Activated naive CD8-positive, alpha-beta T cell treated with anti-CD3 and anti-CD28 coated beads for 36 hours (primary cell): Measurements from ENCODE around the gene ZNF750. TPM values are rescaled to one million over a fixed set of nuclear protein-coding genes. Genes with fewer than 3 reads are reported as not detected.

Experiments used
- DNase-seq: peaks from one replicate; pipeline ENCODE4 v3.0.0; 2021
- H3K27ac Mint-ChIP-seq: one replicate; pipeline ENCODE4 v1.8.0; 2022; ENCODE audit warnings: mild to moderate bottlenecking, moderate library complexity, mixed read lengths
- H3K27me3 Mint-ChIP-seq: one replicate; pipeline ENCODE4 v1.8.0; 2022; ENCODE audit warnings: mild to moderate bottlenecking, mixed read lengths
- H3K36me3 Mint-ChIP-seq: one replicate; pipeline ENCODE4 v1.8.0; 2021; ENCODE audit warnings: mild to moderate bottlenecking, mixed read lengths
- H3K4me1 Mint-ChIP-seq: one replicate; pipeline ENCODE4 v1.8.0; 2021; ENCODE audit warnings: mixed read lengths
- H3K4me3 Mint-ChIP-seq: one replicate; pipeline ENCODE4 v1.8.0; 2022; ENCODE audit warnings: mild to moderate bottlenecking, moderate library complexity, mixed read lengths
- H3K9me3 Mint-ChIP-seq: one replicate; pipeline ENCODE4 v1.8.0; 2022; ENCODE audit warnings: mixed read lengths
- total RNA-seq, 2 experiments: library from RNA; stranded (reverse); gene quantifications; one replicate each; pipeline ENCODE4 v1.2.3, GENCODE V29; 2021

The ZNF750 gene
- total RNA-seq, 2 experiments from 2014 or later, result not detected

- Mint-ChIP-seq H3K27ac (no peak overlapping the region), H3K4me1 (peaks cover 4% of the 10 kb centered on the region), H3K27me3 (no peaks in the 10 kb centered on the region), H3K36me3 (peaks cover 13% of the 10 kb centered on the region), H3K9me3 (no peaks in the 10 kb centered on the region), H3K4me3 (no peak overlapping the region)
- no peak for DNase-seq
These were observed 33.2 kb downstream of the ZNF750 start for GRCh38 chr17:82806645-82807044.

GRCh38 chr17:82805823-82806222 lies 34.0 kb downstream of the ZNF750 start:
- Mint-ChIP-seq H3K4me1 (peaks cover 4% of the 10 kb centered on the region), H3K4me3 (no peak overlapping the region), H3K9me3 (peaks cover 3% of the 10 kb centered on the region), H3K27ac (no peak overlapping the region), H3K27me3 (no peaks in the 10 kb centered on the region), H3K36me3 (peaks cover 18% of the 10 kb centered on the region)
- DNase-seq, result no peak

DNA sequence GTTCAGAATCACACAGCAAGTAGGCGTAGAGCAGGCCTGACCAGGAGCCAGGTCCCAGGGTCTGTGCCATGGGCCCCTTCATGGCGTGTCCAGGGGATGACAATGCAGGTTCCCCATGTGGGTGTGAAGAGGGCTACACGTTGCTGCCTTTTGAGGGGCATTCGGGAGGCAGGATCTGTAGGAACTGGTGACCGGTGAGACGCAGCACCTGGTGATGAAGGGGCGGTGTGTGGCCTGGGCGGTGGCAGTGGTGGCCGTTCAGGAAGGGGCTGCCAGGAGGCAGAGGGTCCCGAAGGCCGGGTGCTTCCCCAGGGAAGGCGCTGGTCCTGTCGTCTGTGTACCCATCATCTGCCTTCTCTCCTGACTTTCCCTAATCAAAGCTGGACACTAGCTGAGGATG lies 34.6 kb downstream of the ZNF750 start:
- Mint-ChIP-seq H3K36me3 (peaks cover 19% of the 10 kb centered on the region), H3K27me3 (no peaks in the 10 kb centered on the region), H3K4me3 (no peak overlapping the region), H3K4me1 (peaks cover 4% of the 10 kb centered on the region), H3K27ac (no peak overlapping the region), H3K9me3 (peaks cover 3% of the 10 kb centered on the region)
- DNase-seq, result no peak

GRCh38 chr17:82804442-82805191 lies 35.2 kb downstream of the ZNF750 start:
- Mint-ChIP-seq H3K9me3 (peaks cover 3% of the 10 kb centered on the region), H3K27me3 (no peaks in the 10 kb centered on the region), H3K4me3 (no peak overlapping the region), H3K36me3 (peaks cover 24% of the 10 kb centered on the region), H3K4me1 (peaks cover 4% of the 10 kb centered on the region), H3K27ac (no peak overlapping the region)
- no peak for DNase-seq

DNA sequence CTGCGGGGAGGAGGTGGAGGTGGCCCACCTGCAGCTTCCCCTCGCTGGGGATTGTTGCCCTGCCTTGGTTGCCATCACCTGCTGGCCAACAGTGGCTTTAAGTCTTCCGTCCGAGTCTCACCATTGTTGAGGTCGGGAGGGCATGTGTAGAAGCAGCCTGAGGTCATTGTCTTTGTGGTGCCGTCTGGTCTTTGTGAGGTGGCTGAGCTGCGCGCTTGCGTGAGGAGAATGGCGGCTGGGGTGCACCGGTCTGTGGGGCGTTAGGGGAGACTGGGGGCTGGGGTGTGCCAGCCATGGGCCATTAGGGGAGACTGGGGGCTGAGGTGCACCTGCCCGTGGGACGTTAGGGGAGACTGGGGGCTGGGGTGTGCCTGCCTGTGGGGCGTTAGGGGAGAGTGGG lies 36.2 kb downstream of the ZNF750 start:
- no peak overlapping the region for H3K27ac Mint-ChIP-seq
- H3K36me3 Mint-ChIP-seq, result peaks cover 25% of the 10 kb centered on the region
- H3K4me1 Mint-ChIP-seq, result peaks cover 4% of the 10 kb centered on the region
- peaks cover 3% of the 10 kb centered on the region for H3K9me3 Mint-ChIP-seq
- no peak overlapping the region for H3K4me3 Mint-ChIP-seq
- H3K27me3 Mint-ChIP-seq, result no peaks in the 10 kb centered on the region
- DNase-seq, result no peak

DNA sequence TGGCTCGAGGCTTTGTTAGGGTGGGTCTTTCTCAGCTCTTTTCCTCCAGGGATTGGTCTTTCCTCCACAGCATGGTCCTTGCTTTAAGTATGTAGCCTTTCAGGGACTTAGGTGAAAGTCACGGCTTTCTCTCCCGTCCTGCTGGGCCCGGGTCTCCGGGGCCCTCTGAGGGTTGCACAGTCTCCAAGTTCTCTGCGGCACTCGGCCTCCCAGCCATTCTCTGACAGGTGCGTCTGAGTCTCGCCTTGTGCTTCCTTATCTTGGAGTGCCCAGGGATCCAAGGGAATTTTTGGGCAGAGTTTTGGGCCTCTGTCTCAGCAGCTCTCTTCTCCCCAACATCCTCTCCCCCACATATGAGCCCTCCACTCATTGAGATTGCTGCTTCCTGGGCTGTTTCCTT lies 36.6 kb downstream of the ZNF750 start:
- Mint-ChIP-seq H3K27me3 (no peaks in the 10 kb centered on the region), H3K36me3 (peaks cover 28% of the 10 kb centered on the region), H3K4me3 (no peak overlapping the region), H3K4me1 (peaks cover 4% of the 10 kb centered on the region), H3K27ac (no peak overlapping the region), H3K9me3 (peaks cover 3% of the 10 kb centered on the region)
- no peak for DNase-seq

GRCh38 chr17:82802075-82802780 lies 37.6 kb downstream of the ZNF750 start:
- Mint-ChIP-seq H3K4me1 (peaks cover 4% of the 10 kb centered on the region), H3K9me3 (peaks cover 3% of the 10 kb centered on the region), H3K27me3 (no peaks in the 10 kb centered on the region), H3K27ac (no peak overlapping the region), H3K36me3 (peaks cover 28% of the 10 kb centered on the region), H3K4me3 (no peak overlapping the region)
- no peak for DNase-seq

DNA sequence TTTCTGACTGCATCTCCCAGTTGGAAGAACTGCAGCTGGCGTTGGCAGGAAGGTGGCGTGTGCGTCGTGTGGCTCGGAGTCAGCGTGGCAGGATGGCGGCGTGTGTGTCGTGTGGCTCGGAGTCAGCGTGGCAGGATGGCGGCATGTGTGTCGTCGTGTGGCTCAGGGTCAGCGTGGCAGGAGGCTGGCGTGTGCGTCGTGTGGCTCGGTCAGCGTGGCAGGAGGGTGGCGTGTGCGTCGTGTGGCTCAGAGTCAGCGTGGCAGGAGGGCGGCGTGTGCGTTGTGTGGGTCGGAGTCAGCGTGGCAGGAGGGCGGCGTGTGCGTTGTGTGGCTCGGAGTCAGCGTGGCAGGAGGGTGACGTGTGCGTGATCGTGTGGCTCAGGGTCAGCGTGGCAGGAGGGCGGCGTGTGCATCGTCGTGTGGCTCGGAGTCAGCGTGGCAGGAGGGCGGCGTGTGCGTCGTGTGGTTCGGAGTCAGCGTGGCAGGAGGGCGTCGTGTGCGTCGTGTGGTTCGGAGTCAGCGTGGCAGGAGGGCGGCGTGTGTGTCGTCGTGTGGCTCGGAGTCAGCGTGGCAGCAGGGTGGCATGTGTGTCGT lies 38.3 kb downstream of the ZNF750 start:
- H3K27ac Mint-ChIP-seq, result no peak overlapping the region
- peaks cover 3% of the 10 kb centered on the region for H3K9me3 Mint-ChIP-seq
- DNase-seq, result no peak
- peaks cover 4% of the 10 kb centered on the region for H3K4me1 Mint-ChIP-seq
- no peaks in the 10 kb centered on the region for H3K27me3 Mint-ChIP-seq
- H3K4me3 Mint-ChIP-seq, result no peak overlapping the region
- H3K36me3 Mint-ChIP-seq, result peaks cover 28% of the 10 kb centered on the region

DNA sequence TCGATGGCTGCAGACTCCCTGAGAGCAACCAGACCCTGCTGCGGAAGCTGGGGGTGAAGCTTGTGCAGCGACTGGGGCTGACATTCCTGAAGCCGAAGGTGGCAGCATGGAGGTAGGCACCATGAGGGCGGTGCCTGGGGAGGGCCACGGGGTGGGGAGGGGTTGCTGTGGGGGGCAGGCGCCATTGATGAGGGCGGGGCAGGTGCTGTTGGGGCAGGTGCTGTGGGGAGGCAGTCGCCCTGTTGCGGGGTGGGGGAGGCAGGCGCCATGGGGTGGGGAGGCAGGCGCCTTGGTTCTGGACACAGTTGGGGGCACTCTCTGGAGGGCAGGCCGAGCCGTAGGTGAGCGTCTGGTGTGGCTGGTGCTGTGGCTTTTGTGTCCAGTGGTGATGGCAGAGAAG lies 38.9 kb downstream of the ZNF750 start:
- Mint-ChIP-seq H3K27ac (no peak overlapping the region), H3K27me3 (no peaks in the 10 kb centered on the region), H3K4me1 (peaks cover 4% of the 10 kb centered on the region), H3K36me3 (peaks cover 28% of the 10 kb centered on the region), H3K9me3 (peaks cover 3% of the 10 kb centered on the region), H3K4me3 (no peak overlapping the region)
- no peak for DNase-seq

DNA sequence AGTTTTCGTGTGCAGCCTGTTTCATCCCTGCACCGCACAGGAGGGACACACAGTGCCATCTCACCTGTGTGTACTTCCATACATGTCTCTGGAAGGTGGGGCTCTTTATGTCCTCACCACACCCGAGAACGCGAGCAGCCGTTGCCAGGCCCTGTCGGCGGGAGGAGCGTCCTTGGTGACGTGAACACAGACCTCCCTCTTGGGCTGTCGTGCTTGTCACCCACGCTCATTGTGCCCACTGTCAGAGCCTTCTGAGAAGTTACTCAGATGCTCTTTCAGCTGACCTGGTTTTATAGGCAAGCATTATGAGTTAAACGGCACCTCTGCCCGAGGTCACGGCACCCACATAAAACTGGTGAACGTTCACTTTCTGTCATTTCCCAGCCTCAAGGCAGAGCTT lies 40.2 kb downstream of the ZNF750 start:
- no peaks in the 10 kb centered on the region for H3K27me3 Mint-ChIP-seq
- peaks cover 4% of the 10 kb centered on the region for H3K4me1 Mint-ChIP-seq
- DNase-seq, result no peak
- H3K4me3 Mint-ChIP-seq, result no peak overlapping the region
- H3K36me3 Mint-ChIP-seq, result peaks cover 28% of the 10 kb centered on the region
- H3K27ac Mint-ChIP-seq, result no peak overlapping the region
- H3K9me3 Mint-ChIP-seq, result peaks cover 3% of the 10 kb centered on the region

- no peak overlapping the region for H3K27ac Mint-ChIP-seq
These were observed 41.1 kb downstream of the ZNF750 start for GRCh38 chr17:82798752-82799151.

GRCh38 chr17:82797061-82797460 lies 42.8 kb downstream of the ZNF750 start:
- Mint-ChIP-seq H3K4me1 (peaks cover under 1% of the 10 kb centered on the region), H3K9me3 (peaks cover 3% of the 10 kb centered on the region), H3K27ac (no peak overlapping the region), H3K36me3 (peaks cover 23% of the 10 kb centered on the region), H3K27me3 (no peaks in the 10 kb centered on the region), H3K4me3 (no peak overlapping the region)
- no peak for DNase-seq

More at GRCh38 chr17:82798752-82799151, 41.1 kb downstream of the ZNF750 start:
- Mint-ChIP-seq H3K9me3 (peaks cover 3% of the 10 kb centered on the region), H3K27me3 (no peaks in the 10 kb centered on the region), H3K36me3 (peaks cover 28% of the 10 kb centered on the region), H3K4me3 (no peak overlapping the region), H3K4me1 (peaks cover 4% of the 10 kb centered on the region)
- DNase-seq, result no peak

DNA sequence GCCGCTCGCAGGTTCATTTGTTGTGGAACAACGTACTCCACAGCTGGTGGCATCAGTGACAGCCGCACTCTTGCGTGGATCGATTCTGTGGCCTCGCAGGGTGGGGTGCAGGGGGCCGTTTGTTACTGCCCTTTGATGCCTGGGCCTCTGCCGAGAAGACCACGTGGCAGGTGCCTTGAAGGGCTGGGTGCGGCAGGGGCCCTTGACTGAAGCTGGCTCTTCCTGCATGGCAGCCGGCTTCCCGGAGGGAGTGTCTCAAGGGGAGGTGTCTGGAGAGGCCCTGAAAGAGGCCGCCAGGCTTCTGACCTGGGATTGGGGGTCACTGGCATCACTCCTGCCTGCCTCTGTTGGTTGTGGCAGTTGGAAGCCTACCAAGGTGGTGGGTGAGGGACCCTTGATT lies 44.2 kb downstream of the ZNF750 start:
- DNase-seq, result no peak
- Mint-ChIP-seq H3K27ac (no peak overlapping the region), H3K27me3 (no peaks in the 10 kb centered on the region), H3K36me3 (peaks cover 14% of the 10 kb centered on the region), H3K9me3 (no peaks in the 10 kb centered on the region), H3K4me3 (no peak overlapping the region), H3K4me1 (no peaks in the 10 kb centered on the region)

- Mint-ChIP-seq H3K9me3 (no peaks in the 10 kb centered on the region), H3K4me3 (no peak overlapping the region), H3K4me1 (no peaks in the 10 kb centered on the region), H3K36me3 (peaks cover 9% of the 10 kb centered on the region), H3K27me3 (no peaks in the 10 kb centered on the region), H3K27ac (no peak overlapping the region)
- DNase-seq, result no peak
These were observed 44.9 kb downstream of the ZNF750 start for GRCh38 chr17:82794781-82795482.

DNA sequence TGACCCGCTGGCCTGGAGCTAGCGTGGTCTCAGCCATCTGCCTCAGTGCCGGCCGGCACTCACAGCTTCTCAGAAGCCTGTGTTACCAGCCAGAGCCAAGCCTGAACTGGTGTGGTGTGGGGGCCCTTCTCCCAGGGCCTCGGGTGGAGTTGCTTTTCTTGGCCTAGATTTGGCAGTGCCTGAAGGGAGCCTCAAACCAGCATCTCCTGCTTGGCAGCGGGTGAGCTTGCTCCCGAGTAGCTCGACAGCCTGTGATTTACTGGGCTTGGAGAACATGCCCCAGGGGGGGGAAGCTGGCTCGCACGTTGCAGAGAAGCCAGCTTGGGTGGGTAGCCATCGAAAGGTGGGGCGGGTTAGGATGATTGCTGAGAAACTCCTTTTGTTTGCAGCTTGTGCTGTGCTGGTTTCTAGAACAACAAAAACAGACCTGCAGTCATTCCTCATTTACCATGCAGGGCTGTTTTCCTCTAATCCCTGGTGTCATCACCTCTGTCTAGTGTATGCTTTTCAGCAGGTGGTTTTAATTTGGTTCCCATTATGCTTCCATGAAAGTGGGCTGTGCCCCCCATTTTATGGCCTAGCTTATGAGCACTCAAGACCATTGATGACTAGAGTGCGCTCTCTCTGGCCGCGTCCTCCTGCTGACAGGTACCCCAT lies 45.7 kb downstream of the ZNF750 start:
- no peak overlapping the region for H3K4me3 Mint-ChIP-seq
- peaks cover 8% of the 10 kb centered on the region for H3K36me3 Mint-ChIP-seq
- no peak overlapping the region for H3K27ac Mint-ChIP-seq
- DNase-seq, result no peak
- no peaks in the 10 kb centered on the region for H3K4me1 Mint-ChIP-seq
- H3K9me3 Mint-ChIP-seq, result no peaks in the 10 kb centered on the region
- no peaks in the 10 kb centered on the region for H3K27me3 Mint-ChIP-seq
